Activated CD4-positive, alpha-beta T cell treated with anti-CD3 and anti-CD28 coated beads, Interleukin-2, amount 50 U/mL, for 1 hour (primary cell): ENCODE results near the gene VPS13D.
"Not testable (repeated sequence)": the region's sequence is repeated elsewhere in the genome, so short reads cannot be mapped to it uniquely, and the experiment has no call there.

ENCODE experiments used
- DNase-seq: peaks from one replicate; pipeline ENCODE4 v3.0.0-alpha.2; 2020

VPS13D gene

DNA sequence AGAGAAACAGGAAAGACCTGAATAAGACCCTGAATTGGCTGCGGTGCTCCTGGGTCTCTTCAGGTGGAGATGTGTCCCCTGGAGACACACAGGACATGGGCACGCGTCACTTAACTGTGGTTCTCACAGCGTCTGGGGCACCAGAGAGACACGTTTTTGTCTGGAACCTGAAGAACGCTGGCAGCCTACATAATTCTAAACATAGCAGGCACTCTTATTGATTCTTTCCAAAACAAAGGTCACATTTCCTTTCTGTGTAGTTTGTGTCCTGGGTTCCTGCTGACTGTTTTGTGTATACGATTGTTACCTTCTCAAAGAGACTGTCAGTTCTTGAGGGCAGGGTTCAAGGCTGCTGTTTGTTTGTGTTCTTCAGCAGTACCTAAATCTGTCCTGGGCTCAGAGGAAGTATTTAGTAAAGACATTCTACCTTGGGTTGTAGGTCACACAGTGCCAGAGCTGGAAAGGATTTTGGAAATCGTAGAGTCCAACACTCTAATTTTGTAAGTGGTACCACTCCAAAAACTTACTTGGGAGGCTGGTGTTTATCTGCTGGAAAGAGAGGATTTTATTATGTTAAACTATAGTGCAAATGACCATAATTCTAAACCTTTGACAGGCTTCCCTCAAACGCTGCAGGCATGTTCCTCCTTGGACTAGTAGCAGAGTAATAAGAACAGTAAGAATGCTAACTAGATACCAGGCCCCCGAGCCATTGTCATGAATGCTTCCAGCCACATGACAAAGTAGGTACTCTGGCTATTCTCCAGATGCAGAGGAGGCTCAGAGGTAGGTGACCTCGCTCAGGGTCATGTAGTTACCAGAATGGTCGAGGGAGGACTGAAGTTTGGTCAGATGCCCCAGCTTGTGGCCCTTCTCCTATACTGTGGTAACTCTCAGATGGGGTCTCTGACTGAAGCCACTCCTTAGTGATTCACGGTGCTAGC lies 223.8 kb downstream of the VPS13D start:
- DNase-seq: peak; percentile 36

DNA sequence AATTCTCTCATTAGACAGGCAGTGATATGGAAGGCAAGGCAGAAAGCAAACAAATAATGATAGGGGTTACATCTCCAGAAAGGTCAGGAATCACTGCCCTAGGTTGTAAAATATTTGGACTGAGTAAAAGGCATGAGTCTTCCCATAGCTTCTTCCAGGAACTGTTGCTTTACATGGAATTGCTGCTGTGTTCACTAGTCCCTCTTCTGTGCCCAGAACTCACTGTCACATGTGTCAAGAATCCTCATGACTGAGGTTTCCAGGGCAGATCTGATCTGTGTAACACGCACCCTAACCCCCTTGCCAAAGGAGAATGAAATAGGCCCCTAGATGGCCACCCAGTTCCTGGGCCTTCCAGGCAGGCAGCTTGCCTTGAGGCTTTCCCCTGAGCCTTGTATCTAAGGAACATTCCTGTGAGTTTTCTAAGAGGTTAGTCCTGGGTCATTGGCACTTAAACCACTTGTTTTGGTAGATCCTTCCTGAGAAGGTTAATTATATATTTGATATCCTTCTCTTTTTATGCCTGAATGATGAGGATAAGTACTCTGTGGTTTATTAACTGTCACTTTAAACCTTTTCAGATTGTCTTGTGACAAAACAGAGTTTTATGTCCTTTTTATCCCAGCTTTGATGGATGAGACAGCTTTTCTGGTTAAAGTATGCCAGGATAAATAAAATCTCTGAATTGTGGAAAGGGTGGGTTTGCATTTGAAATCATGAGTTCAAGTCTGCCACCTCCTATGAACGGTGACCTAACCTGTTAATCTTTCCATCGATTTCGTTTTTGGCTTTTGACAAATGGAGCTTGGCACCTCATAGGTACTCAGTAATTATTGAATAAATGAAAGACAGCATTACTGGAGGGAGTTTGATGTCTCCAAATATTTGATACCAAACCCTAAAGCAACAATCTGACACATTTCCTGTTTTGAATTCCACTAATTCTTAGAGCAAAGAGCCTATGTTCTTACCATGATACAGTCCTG lies 224.9 kb downstream of the VPS13D start:
- no peak for DNase-seq

DNA sequence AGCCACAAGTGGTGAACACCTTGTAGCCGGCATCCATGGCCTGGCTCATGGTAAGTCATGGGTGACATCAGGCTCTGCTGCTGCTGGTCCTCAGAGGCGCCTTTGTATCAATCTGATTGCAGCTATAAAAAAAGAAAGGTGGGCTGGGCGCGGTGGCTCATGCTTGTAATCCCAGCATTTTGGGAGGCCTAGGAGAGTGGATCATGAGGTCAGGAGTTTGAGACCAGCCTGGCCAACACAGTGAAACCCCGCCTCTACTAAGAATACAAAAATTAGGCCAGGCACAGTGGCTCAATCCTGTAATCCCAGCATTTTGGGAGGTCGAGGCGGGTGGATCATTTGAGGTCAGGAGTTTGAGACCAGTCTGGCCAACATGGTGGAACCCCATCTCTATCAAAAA lies 226.3 kb downstream of the VPS13D start:
- DNase-seq: not testable (repeated sequence)

DNA sequence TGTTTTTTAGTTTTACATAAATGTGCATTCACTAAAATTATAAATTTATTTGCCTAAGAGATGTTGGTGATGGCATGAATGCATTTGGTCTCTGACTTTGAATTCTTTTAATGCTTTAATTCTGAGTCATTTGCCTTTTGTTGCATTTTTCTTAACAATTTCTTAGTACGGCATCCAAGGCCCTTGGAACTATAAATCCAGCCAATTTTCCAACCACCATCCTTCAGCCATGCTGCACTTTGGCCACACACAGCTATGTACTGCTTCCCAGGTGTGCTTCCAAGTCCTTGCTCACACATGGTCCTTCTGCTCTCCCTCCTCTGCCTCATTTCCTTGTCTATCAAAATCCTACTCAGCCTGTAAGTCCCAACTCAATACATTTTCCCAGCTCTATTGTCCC lies 227.1 kb downstream of the VPS13D start:
- DNase-seq: no peak

DNA sequence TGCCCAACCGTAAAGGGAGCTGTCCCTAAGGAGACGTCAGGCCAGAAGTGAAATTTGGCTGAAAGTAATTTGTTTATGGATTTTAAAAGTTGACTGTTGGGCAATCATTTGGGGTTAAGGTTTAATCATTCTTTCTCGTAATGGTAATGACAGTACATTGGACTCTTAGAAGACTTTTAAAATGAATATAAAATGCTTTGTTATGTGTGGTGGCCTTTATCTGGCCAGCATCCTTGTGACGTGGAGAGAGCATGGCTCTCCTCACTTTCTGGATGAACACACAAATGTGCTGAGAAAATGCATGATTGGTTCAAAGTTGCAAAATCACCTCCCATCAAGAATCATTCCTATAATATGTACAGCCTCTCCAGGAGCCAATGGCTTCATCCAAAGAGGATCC lies 227.9 kb downstream of the VPS13D start:
- DNase-seq: no peak

DNA sequence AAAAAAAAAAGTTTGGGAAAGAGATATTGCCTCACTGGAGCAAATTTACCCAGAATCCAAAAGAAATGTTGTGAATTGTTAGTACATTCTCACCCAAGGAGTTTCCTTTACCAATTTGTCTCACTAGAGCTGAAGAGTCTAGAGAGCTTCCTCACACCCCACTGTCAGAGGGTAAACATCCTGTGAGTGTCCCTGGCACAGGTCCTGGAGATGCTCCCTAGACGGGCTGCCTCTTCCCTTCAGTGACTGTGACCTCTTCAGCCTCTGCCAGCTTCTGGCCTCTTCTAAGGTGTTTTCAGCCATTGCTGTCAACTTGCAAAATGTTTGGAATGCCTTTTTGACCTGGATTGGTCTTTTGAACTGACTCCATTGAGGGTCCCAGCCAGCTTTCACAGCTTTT lies 228.7 kb downstream of the VPS13D start:
- no peak for DNase-seq

DNA sequence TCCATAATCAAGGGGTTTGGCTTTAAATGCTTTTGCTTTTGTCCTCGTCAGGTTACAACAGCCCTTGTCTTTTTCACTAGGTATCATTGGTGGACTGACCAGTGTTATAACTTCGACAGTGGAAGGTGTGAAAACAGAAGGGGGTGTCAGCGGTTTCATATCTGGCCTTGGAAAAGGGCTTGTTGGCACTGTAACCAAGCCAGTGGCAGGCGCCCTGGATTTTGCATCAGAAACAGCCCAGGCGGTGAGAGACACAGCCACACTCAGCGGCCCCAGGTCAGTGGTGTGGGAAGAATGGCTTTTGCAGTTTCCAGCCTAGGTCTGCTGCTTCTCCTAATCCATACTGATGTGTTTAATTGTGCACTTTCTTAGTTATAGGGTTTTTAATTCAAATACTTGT lies 230.3 kb downstream of the VPS13D start:
- DNase-seq: no peak

DNA sequence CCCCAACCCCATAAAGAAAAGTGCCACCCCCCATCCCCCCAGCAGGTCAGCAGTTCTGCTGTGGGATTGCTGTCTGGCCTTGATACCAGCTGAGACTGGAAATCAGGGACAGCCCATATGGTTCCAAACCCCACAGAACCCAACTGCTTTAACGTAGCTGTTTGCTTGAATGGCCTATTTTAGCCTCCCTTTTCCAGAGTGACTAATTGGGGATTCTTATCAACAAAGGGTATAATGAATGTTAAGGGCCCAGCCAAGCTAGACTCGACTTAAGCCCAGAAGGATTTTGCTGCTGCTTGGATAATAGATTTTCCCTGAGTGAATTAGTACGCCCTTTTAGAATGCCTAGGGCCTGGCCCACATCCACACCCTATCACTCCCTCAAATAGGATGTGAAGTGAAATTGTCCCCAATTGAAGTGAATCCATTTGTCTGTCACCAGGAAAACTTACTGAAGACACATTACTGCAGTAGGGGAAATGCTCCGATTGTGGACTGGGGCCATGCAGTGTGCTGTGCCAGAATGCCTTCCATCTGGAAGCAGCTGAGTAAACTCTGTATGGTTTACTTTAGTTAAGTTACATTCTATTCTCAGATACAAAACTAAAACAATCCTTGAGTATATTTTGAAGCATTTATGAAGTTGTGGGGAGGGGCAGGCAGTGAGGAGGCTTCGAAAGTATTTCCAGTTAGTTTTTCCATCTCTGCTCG lies 231.2 kb downstream of the VPS13D start:
- DNase-seq: no peak

DNA sequence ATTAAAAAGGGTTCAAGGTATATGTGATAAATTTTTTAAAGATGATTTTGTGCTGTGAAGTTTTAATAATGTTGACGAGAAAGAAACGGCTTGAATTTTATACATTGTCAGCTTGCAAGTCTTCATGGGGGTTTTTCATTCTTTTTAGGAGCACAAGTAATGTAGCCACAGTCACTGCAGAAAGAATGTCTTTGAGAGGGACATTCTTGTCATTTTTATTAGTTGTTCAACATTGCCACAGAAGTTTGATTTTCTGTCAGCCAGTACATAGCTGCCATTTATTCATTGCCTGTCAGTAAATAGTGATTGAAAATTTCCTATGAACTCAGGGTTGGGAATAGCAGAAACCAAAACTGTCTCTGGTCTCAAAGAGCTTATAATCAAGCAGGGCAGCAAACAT lies 231.9 kb downstream of the VPS13D start:
- DNase-seq: no peak

DNA sequence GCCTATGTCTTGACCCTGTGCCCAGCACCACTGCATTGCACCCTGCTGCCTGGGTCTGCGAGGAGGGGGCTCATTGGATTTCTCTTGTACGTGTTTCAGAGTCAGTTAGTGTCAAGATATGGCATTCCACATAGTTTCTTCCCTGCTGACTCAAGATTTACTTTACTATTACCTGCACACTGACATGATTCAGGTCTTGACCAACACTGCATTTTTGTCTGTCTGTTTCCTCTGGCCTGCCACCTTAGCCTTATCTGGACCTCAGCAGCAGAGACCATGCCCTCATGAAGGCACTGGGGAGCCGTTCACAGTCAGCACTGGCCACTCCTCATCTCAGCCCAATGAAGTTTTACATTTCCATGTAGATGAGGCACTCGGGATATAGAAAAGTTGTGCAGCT lies 232.8 kb downstream of the VPS13D start:
- DNase-seq: no peak

DNA sequence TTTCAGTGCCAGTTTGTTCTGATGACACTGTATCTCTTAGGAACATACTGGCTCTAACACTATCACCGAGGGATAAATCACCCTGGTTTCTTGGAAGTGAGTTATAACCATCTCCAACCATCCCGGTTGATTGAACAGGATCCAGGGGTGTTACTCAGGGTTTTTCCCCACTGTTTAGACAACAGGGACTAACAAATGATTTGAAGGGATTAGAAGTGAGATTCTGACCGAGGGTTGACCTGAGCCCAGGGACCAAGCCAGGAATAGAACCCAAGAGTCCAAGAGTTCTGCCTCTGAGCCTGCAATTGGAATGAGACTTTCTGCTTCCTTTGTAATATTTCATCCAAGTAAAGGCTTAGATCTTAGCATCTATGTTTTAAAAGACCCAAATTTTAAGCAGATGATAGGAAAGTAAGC lies 234.2 kb downstream of the VPS13D start:
- DNase-seq: no peak

DNA sequence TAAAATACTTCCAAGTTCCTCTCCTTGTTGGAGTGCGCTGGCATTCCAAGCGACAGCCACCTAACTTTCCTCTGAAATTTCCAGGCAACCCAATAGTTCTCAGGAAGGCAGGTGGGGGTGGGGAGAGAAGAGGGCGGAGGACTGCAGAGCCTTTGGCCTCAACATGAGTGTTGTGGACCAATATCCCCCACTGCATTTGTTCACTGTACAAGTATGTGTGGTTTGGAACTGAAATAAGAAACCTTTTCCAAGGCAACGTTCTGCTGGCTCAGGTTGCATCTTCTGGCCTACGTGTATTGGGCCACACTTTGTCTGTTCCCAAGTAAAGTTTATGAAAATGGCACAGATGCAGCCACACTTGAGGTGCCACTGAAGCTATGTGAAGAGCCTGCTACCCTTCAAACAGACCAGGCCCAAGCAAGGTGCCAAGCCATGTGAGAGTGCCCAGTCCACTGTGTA lies 234.8 kb downstream of the VPS13D start:
- no peak for DNase-seq

DNA sequence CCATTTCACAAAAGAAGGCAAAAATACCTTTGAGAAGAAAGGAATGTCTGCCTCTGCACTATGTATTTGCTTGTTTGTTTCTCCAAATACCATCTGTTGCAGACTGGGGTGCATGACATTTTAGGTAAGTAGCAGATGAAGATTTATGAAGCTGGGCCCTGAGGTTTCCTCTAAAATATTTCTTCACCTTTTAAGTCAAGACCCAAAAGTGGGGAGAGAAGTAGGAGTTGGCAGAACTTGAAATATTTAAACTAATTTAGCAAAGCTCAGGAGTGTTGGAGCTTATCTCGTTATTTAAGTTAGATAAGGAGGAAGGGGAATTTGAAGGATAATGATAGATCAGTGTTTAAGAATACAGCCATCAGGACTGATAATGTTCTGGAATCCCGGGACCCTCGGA lies 235.3 kb downstream of the VPS13D start:
- DNase-seq: no peak

DNA sequence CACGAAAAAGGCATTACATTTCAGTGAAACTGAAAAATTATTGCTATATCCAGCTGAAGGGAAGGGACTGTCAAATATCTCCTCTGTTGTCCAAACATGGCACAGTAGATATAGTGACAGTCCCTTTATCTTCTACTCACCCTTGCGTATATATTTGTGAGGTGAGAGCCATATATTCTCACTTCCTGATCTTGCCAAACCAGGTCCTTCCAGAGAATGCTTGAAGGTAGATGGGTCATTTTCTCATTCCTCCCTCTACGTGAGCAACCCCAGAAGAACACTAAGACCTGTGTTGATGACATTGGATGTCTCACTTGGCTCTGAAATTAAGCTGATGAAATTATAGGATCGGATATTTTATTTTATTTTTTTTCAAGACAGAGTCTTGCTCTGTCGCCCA lies 237.0 kb downstream of the VPS13D start:
- no peak for DNase-seq

DNA sequence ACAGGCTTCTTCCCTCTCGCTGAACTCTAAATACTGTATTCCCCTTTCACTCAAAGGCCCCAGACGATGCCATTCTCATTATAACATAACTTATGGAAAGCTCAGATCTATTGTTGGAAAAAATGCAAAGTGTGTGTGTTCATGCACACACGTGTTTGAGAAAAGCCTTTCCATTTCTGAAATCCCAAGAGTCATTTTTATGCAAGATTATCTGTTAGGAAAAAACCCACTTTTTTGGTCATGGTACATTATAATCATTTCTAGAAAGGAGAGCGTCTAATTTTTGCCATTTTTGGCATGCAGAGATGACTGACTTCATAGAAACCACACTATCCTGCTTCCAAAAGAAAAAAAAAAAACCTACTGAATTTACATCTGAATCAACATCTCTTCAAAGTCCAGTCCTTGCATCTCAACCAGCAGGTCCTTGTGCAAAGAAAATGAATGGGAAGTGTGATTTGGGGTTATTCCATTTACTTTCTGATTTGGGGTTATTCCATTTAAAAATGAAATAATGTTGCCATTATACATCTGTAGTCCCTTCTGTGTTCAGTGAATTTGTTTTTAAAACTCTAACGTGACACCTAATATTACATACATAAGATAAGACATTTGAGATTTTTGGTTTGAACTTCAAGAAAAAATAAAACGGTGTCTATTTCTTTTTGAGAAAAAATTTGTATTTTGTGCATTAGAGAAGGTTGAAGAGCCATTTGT lies 237.9 kb downstream of the VPS13D start:
- DNase-seq: no peak

DNA sequence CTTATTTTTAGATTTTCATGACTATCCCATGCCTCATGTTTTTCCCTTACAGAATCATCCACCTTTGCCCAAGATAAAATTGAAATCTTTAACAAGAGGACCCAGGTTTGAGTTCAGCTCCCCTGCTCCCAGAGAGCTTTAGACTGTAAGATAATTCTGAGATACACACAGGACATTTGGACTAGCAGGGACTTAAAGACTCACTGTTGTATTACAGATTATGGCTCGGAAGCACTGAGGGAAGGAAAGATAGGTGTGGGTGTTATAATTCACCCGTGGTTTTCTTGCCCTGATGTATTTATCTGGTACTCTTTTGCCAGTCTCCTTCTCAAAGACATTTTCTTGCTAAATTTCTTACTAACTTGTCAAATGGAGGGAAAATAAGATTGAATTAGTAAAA lies 238.5 kb downstream of the VPS13D start:
- no peak for DNase-seq

DNA sequence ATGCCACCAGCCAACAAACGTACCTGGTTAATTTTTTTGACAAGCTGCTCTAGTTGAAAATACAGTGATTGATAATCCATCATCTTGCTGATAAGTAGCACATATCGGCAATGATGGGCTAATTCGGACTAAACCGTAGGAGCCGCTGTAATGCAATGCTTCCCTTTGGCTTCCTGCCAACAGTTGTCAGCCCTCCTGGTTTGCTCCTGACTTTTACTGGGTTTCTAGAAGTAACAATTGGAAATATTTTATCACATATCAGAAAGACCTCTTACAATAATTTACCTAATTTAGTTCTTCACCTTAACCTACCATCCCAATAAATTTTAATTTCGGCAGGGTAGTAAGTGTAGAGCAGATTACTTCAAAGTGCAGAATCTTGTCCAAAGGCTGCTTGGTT lies 239.7 kb downstream of the VPS13D start:
- DNase-seq: no peak

DNA sequence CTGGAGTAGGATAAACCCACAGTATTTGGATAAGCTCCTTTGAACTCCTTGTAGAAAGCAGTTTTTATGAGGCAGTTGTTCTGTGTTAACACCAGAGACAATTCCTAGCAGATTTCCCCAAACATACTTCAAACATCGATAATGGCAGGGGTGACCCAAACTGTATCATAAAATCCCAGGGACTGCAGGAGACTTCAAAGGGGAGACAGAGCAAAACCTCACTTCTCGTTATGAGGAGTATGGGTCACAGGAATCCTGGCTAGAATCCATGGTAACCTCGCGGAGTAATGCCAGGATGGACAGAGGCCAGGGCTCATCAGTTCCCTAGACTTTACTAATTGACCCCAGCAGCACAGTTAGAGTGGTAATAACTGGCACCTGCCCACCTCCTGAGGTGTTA lies 240.2 kb downstream of the VPS13D start:
- DNase-seq: no peak

DNA sequence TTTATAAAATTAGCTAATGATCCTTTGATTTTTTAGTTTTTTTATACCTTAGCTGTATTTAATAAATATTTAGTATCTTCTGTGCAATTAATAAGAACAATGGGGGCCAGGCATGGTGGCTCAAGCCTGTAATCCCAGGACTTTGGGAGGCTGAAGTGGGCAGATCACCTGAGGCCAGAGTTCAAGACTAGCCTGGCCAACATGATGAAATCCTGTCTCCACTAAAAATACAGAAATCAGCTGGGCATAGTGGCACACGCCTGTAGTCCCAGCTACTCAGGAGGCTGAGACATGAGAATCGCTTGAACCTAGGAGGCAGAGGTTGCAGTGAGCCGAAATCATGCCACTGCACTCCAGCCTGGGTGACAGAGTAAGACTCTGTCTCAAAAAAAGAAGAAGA lies 241.1 kb downstream of the VPS13D start:
- not testable (repeated sequence) for DNase-seq

DNA sequence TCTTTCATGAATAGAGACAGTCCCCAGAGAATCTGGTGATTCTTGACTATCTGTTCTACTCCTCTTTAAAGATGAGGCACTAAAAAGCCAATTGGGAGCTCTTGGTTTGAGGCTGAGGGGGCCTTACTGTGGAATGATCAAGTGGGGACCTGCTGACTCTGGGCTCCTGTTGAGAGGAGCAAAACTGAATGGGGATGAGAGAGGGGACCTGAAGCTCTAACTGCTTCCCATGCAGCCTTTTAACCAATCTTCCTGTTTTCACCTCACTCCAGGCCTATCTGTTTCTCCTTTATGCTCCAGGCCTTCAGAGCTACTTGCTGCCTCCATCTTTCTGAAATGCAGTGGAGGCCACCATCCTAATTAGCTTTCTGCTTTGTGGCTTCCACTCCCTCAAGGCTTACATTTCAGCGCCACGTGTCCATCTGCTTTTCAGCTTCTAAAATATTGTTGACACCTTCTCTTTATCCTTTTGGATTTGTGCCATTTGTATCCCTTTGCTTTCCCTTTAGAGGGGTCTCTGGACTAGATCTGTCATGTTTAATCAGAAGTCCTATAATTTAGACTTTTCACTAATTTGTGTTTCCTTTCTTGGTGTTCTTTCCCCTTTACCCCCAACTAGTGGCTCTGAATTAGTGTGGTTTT lies 242.4 kb downstream of the VPS13D start:
- DNase-seq: no peak

DNA sequence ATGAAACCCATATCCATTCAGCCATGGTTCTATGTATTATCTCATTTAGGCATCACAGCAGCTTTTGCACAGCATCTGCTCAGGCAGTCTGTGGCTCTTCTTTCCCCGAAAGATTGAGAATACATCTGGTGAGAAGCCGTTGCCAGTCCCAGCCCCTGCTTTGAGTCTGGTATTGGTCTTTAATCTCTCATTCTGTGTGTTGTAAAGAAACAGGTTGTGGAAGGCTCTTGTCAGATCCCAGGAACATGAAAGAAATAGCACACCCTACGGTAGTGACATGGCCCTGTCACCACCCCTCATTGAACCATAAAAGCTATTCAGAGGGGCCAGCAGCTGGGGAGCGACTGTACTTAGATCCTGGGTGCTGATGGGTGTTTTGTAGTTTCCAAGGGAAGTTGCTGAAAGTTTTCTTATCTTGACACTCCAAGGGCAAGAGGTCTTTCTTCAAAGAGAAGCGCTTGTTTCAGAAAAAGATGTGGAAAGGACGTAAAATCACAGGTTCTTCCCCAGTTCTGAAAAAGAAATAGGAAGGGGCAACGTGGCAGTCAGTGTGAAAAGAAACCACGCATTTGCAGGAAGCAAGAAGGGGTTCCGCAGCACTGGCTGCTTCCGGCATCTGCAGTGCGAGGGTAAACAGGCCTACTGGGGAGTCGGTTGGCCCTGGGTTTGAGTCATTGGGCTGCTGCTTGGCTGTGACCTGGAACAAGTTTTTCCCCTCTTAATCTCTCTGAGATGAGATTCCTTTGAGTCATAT lies 243.1 kb downstream of the VPS13D start:
- peak; percentile 53 for DNase-seq
